Measurements from ENCODE around the gene OR2T8. TPM values are rescaled to one million over a fixed set of nuclear protein-coding genes. Genes with fewer than 3 reads are reported as not detected.

The OR2T8 gene
- total RNA-seq, 1 experiment from 2014 or later: not detected

GRCh38 chr1:247923941-247924340, 3.9 kb downstream of the OR2T8 start:
- H4K20me1 ChIP-seq (ENCODE audit: control insufficient read depth, insufficient read depth, insufficient read length): no peaks in the 10 kb centered on the region
- H3K27ac ChIP-seq (ENCODE audit: insufficient read length, low read depth, low read length): no peak overlapping the region
- no peaks in the 10 kb centered on the region for H3K27me3 ChIP-seq (ENCODE audit: insufficient read depth, low read length)
- no peak for DNase-seq
- no peak overlapping the region for H3K56ac ChIP-seq (ENCODE audit: insufficient read length, low read depth, low read length)
- H3K23me2 ChIP-seq (ENCODE audit: insufficient read length, low read depth, low read length, poor library complexity, severe bottlenecking): no peaks in the 10 kb centered on the region
- H3K9ac ChIP-seq (ENCODE audit: extremely low read depth, insufficient read length, low read length): no peak overlapping the region
- no peak overlapping the region for H2BK15ac ChIP-seq (ENCODE audit: low read depth, low read length)
- H2BK20ac ChIP-seq (ENCODE audit: low read depth, low read length, poor library complexity, severe bottlenecking): no peak overlapping the region
- Mint-ChIP-seq H3K4me3 (no peak overlapping the region), H3K4me1 (no peaks in the 10 kb centered on the region), H3K27me3 (ENCODE audit: low read depth) (no peaks in the 10 kb centered on the region; the same call in 1 of the 2 replicates), H3K36me3 (ENCODE audit: insufficient read depth in 1 of 3, low read depth in 3 of 3) (no peaks in the 10 kb centered on the region; a peak in 2 of 7 replicates), H3K27ac (no peak overlapping the region), H3K9me3 (peaks cover 56 to 59% of the 10 kb centered on the region in 2 experiments)
- H2BK120ac ChIP-seq (ENCODE audit: low read depth, low read length, poor library complexity, severe bottlenecking): no peak overlapping the region
- no peak overlapping the region for H2BK5ac ChIP-seq (ENCODE audit: insufficient read length, low read length)
- no CpG with 5 or more reads among the region's 3 CpGs for WGBS (ENCODE audit: extremely low coverage, insufficient read length, low lambda C conversion rate)
- H3K79me1 ChIP-seq (ENCODE audit: insufficient read depth, low read depth, low read length, poor library complexity, severe bottlenecking): no peaks in the 10 kb centered on the region
- no peak overlapping the region for H4K5ac ChIP-seq (ENCODE audit: insufficient read length, low read depth, low read length)
- peaks cover 9% of the 10 kb centered on the region for H3K9me3 ChIP-seq (ENCODE audit: control insufficient read depth, low read depth, low read length)
- H4K8ac ChIP-seq (replicated peaks; ENCODE audit: insufficient read length, low read depth, low read length): no peak overlapping the region
- no peak overlapping the region for H3K14ac ChIP-seq (ENCODE audit: insufficient read depth, low read length)
- no peak overlapping the region for H3K4me2 ChIP-seq (ENCODE audit: insufficient read depth, insufficient read length, low read length)
- no peak overlapping the region for H2BK12ac ChIP-seq (ENCODE audit: insufficient read length, low read depth, low read length)
- H3K23ac ChIP-seq (ENCODE audit: insufficient read length, low read depth, low read length): no peak overlapping the region
- H3K4ac ChIP-seq (ENCODE audit: low read depth, low read length): no peak overlapping the region
- H3K4me1 ChIP-seq (ENCODE audit: insufficient read depth, low read length): no peaks in the 10 kb centered on the region
- no peak overlapping the region for H2AFZ ChIP-seq (ENCODE audit: low read length)
- H3K79me2 ChIP-seq (ENCODE audit: insufficient read depth, low read length): no peaks in the 10 kb centered on the region
- H3K18ac ChIP-seq (ENCODE audit: insufficient read length, low read depth, low read length): no peak overlapping the region
- H2AK5ac ChIP-seq (ENCODE audit: insufficient read length, low read length): no peak overlapping the region
- TF ChIP-seq, protein P1, sequence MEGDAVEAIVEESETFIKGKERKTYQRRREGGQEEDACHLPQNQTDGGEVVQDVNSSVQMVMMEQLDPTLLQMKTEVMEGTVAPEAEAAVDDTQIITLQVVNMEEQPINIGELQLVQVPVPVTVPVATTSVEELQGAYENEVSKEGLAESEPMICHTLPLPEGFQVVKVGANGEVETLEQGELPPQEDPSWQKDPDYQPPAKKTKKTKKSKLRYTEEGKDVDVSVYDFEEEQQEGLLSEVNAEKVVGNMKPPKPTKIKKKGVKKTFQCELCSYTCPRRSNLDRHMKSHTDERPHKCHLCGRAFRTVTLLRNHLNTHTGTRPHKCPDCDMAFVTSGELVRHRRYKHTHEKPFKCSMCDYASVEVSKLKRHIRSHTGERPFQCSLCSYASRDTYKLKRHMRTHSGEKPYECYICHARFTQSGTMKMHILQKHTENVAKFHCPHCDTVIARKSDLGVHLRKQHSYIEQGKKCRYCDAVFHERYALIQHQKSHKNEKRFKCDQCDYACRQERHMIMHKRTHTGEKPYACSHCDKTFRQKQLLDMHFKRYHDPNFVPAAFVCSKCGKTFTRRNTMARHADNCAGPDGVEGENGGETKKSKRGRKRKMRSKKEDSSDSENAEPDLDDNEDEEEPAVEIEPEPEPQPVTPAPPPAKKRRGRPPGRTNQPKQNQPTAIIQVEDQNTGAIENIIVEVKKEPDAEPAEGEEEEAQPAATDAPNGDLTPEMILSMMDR (conservative IDR thresholded peaks at IDR 0.05): 0 out of 3 replicates have a peak, but pooled peaks have one; percentile 16
- H3T11ph ChIP-seq (ENCODE audit: low read length): no peak overlapping the region
- no peak overlapping the region for H4K91ac ChIP-seq (ENCODE audit: insufficient read length, low read depth, low read length)
